ENCODE data around the gene PSMC1. TPM values are rescaled to one million over a fixed set of nuclear protein-coding genes. Genes with fewer than 3 reads are reported as not detected.
A peak's percentile ranks its signal among the peaks of the same experiment; 100 is the strongest.

PSMC1 gene
- total and polyA plus RNA-seq, 10 of the 15 experiments (the other 5 are each of a cell fraction or from before 2014, with no cell fraction given), result 97.4 to 286 (median 209) TPM

DNA sequence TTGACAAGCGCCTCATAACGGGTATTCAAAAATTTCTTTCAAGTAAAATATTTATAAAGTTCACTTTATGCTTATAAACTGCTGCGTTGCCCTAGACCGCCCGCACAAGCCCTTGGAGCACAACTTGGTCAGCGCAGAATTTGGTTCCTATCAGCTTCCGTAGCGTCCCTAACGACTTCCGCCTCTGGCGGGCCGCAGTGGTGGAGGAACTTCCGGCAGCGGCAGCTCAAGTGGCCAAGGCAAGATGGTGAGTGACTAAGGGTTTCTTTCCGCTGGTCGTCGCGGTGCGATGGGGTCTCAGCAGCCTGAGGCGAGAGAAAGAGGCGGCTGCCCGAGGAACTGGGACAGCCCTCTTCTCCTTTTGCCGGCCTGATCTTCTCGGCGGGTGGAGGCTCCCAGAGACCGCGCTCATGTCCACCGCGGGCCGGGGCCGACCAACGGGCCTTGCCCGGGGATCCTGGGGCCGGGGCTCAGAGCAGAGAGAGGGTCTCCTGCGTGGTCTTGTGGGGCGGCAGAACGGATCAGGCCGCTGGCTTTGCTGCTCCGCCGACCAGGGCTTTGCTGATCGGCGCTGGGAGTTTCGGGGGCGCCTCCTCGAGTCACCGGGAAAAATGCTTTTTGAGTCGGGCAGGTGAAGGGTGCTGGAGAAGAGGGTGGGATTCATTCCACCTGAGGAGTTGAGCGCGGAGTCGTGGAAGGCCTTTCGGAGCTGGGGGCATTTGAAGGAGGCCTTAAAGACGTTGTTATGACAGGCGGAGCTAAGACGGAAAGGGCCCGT lies at the start of gene PSMC1 (continued):
- TF ChIP-seq SP1 (IDR thresholded peaks at IDR 0.05; ENCODE audit: low read depth, low read length) (peak; percentile 56), ATF7 (IDR thresholded peaks at IDR 0.05; ENCODE audit: low read depth) (0 out of 2 replicates have a peak, but pooled peaks have one; percentile 19), POLR2AphosphoS5 (IDR thresholded peaks at IDR 0.05; ENCODE audit: low read length) (peak; percentile 94), ZNF207 (IDR thresholded peaks at IDR 0.05; ENCODE audit: borderline replicate concordance) (no peak), RBBP5 (conservative IDR thresholded peaks at IDR 0.05) (no peak), JUNB (IDR thresholded peaks at IDR 0.05) (no peak), POLR2AphosphoS2 (IDR thresholded peaks at IDR 0.05; ENCODE audit: low read depth, low read length) (0 out of 2 replicates have a peak, but pooled peaks have one; percentile 53), CREM (IDR thresholded peaks at IDR 0.05; ENCODE audit: low read depth) (peak; percentile 54; the same call in 1 of the 2 replicates), ZBED1 (IDR thresholded peaks at IDR 0.05; ENCODE audit: borderline replicate concordance) (no peak), CREB1 (IDR thresholded peaks at IDR 0.05; ENCODE audit: low read depth) (peak; percentile 49), IKZF1 (conservative IDR thresholded peaks at IDR 0.05) (0 out of 2 replicates have a peak, but pooled peaks have one; percentile 31), PML (IDR thresholded peaks at IDR 0.05; ENCODE audit: low read length) (peak; percentile 86)
- TF ChIP-seq, protein P1, sequence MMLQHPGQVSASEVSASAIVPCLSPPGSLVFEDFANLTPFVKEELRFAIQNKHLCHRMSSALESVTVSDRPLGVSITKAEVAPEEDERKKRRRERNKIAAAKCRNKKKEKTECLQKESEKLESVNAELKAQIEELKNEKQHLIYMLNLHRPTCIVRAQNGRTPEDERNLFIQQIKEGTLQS (IDR thresholded peaks at IDR 0.05; ENCODE audit: borderline replicate concordance, extremely low read depth, low read depth, low read length), result no peak
- TF ChIP-seq, protein P2, sequence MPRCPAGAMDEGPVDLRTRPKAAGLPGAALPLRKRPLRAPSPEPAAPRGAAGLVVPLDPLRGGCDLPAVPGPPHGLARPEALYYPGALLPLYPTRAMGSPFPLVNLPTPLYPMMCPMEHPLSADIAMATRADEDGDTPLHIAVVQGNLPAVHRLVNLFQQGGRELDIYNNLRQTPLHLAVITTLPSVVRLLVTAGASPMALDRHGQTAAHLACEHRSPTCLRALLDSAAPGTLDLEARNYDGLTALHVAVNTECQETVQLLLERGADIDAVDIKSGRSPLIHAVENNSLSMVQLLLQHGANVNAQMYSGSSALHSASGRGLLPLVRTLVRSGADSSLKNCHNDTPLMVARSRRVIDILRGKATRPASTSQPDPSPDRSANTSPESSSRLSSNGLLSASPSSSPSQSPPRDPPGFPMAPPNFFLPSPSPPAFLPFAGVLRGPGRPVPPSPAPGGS (IDR thresholded peaks at IDR 0.05; ENCODE audit: borderline replicate concordance, insufficient read depth, low read depth, low read length, poor library complexity, severe bottlenecking), result no peak
- TF ChIP-seq, protein P3, sequence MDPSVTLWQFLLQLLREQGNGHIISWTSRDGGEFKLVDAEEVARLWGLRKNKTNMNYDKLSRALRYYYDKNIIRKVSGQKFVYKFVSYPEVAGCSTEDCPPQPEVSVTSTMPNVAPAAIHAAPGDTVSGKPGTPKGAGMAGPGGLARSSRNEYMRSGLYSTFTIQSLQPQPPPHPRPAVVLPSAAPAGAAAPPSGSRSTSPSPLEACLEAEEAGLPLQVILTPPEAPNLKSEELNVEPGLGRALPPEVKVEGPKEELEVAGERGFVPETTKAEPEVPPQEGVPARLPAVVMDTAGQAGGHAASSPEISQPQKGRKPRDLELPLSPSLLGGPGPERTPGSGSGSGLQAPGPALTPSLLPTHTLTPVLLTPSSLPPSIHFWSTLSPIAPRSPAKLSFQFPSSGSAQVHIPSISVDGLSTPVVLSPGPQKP (IDR thresholded peaks at IDR 0.05; ENCODE audit: low read depth, low read length), result peak; percentile 90
- TF ChIP-seq, protein P4, sequence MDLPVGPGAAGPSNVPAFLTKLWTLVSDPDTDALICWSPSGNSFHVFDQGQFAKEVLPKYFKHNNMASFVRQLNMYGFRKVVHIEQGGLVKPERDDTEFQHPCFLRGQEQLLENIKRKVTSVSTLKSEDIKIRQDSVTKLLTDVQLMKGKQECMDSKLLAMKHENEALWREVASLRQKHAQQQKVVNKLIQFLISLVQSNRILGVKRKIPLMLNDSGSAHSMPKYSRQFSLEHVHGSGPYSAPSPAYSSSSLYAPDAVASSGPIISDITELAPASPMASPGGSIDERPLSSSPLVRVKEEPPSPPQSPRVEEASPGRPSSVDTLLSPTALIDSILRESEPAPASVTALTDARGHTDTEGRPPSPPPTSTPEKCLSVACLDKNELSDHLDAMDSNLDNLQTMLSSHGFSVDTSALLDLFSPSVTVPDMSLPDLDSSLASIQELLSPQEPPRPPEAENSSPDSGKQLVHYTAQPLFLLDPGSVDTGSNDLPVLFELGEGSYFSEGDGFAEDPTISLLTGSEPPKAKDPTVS (IDR thresholded peaks at IDR 0.05; ENCODE audit: low read depth, low read length), result no peak
- TF ChIP-seq, protein P5, sequence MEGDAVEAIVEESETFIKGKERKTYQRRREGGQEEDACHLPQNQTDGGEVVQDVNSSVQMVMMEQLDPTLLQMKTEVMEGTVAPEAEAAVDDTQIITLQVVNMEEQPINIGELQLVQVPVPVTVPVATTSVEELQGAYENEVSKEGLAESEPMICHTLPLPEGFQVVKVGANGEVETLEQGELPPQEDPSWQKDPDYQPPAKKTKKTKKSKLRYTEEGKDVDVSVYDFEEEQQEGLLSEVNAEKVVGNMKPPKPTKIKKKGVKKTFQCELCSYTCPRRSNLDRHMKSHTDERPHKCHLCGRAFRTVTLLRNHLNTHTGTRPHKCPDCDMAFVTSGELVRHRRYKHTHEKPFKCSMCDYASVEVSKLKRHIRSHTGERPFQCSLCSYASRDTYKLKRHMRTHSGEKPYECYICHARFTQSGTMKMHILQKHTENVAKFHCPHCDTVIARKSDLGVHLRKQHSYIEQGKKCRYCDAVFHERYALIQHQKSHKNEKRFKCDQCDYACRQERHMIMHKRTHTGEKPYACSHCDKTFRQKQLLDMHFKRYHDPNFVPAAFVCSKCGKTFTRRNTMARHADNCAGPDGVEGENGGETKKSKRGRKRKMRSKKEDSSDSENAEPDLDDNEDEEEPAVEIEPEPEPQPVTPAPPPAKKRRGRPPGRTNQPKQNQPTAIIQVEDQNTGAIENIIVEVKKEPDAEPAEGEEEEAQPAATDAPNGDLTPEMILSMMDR (IDR thresholded peaks at IDR 0.05 in 2 of 3, conservative IDR thresholded peaks at IDR 0.05 in 1 of 3; ENCODE audit: control insufficient read depth in 2 of 3, extremely low read depth in 1 of 3, insufficient read depth in 1 of 3, low read depth in 3 of 3, low read length in 3 of 3), result no peak
- TF ChIP-seq, protein P6, sequence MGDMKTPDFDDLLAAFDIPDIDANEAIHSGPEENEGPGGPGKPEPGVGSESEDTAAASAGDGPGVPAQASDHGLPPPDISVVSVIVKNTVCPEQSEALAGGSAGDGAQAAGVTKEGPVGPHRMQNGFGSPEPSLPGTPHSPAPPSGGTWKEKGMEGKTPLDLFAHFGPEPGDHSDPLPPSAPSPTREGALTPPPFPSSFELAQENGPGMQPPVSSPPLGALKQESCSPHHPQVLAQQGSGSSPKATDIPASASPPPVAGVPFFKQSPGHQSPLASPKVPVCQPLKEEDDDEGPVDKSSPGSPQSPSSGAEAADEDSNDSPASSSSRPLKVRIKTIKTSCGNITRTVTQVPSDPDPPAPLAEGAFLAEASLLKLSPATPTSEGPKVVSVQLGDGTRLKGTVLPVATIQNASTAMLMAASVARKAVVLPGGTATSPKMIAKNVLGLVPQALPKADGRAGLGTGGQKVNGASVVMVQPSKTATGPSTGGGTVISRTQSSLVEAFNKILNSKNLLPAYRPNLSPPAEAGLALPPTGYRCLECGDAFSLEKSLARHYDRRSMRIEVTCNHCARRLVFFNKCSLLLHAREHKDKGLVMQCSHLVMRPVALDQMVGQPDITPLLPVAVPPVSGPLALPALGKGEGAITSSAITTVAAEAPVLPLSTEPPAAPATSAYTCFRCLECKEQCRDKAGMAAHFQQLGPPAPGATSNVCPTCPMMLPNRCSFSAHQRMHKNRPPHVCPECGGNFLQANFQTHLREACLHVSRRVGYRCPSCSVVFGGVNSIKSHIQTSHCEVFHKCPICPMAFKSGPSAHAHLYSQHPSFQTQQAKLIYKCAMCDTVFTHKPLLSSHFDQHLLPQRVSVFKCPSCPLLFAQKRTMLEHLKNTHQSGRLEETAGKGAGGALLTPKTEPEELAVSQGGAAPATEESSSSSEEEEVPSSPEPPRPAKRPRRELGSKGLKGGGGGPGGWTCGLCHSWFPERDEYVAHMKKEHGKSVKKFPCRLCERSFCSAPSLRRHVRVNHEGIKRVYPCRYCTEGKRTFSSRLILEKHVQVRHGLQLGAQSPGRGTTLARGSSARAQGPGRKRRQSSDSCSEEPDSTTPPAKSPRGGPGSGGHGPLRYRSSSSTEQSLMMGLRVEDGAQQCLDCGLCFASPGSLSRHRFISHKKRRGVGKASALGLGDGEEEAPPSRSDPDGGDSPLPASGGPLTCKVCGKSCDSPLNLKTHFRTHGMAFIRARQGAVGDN (IDR thresholded peaks at IDR 0.05), result peak; percentile 51
